ENCODE data around the gene PHTF1. TPM values are rescaled to one million over a fixed set of nuclear protein-coding genes. Genes with fewer than 3 reads are reported as not detected.

Gene PHTF1
- total RNA-seq, 3 donors from 2014 or later, result 9.1 to 10.9 (median 9.9) TPM

GRCh38 chr1:113677250-113678158, 81.8 kb downstream of the PHTF1 start:
- no peak for DNase-seq
- no peak for ATAC-seq
- H3K27me3 Mint-ChIP-seq (ENCODE audit: low read depth), result no peaks in the 10 kb centered on the region

GRCh38 chr1:113676524-113676923, 82.8 kb downstream of the PHTF1 start:
- no peaks in the 10 kb centered on the region for H3K9me3 Mint-ChIP-seq
- no peaks in the 10 kb centered on the region for H3K36me3 Mint-ChIP-seq (ENCODE audit: insufficient read depth)
- no peaks in the 10 kb centered on the region for H3K4me1 Mint-ChIP-seq (ENCODE audit: low read depth)
- ATAC-seq (no peak), DNase-seq (no peak)
- H3K27me3 Mint-ChIP-seq (ENCODE audit: low read depth), result no peaks in the 10 kb centered on the region
- H3K4me3 Mint-ChIP-seq, result no peak overlapping the region

More at GRCh38 chr1:113677250-113678158, 81.8 kb downstream of the PHTF1 start:
- Mint-ChIP-seq H3K9me3 (no peaks in the 10 kb centered on the region), H3K4me3 (no peak overlapping the region), H3K4me1 (ENCODE audit: low read depth) (no peaks in the 10 kb centered on the region), H3K36me3 (ENCODE audit: insufficient read depth) (no peaks in the 10 kb centered on the region)

- ATAC-seq, result no peak
- H3K36me3 Mint-ChIP-seq (ENCODE audit: insufficient read depth), result no peaks in the 10 kb centered on the region
- no peaks in the 10 kb centered on the region for H3K27me3 Mint-ChIP-seq (ENCODE audit: low read depth)
- no peak for DNase-seq
- H3K9me3 Mint-ChIP-seq, result no peaks in the 10 kb centered on the region
- H3K4me3 Mint-ChIP-seq, result no peak overlapping the region
- H3K4me1 Mint-ChIP-seq (ENCODE audit: low read depth), result no peaks in the 10 kb centered on the region
Measured at GRCh38 chr1:113675302-113675701, 84.0 kb downstream of the PHTF1 start.

- H3K4me1 Mint-ChIP-seq (ENCODE audit: low read depth), result no peaks in the 10 kb centered on the region
- no peak overlapping the region for H3K4me3 Mint-ChIP-seq
- H3K27me3 Mint-ChIP-seq (ENCODE audit: low read depth), result no peaks in the 10 kb centered on the region
- no peaks in the 10 kb centered on the region for H3K9me3 Mint-ChIP-seq
- DNase-seq (no peak), ATAC-seq (no peak)
- H3K36me3 Mint-ChIP-seq (ENCODE audit: insufficient read depth), result no peaks in the 10 kb centered on the region
Measured at GRCh38 chr1:113674591-113674990, 84.7 kb downstream of the PHTF1 start.

GRCh38 chr1:113672491-113672890, 86.8 kb downstream of the PHTF1 start:
- Mint-ChIP-seq H3K4me3 (no peak overlapping the region), H3K27me3 (ENCODE audit: low read depth) (no peaks in the 10 kb centered on the region), H3K4me1 (ENCODE audit: low read depth) (no peaks in the 10 kb centered on the region), H3K36me3 (ENCODE audit: insufficient read depth) (peaks cover 3% of the 10 kb centered on the region), H3K9me3 (no peaks in the 10 kb centered on the region)
- DNase-seq (no peak), ATAC-seq (no peak)

- no peak for DNase-seq
- Mint-ChIP-seq H3K9me3 (no peaks in the 10 kb centered on the region), H3K4me3 (no peak overlapping the region), H3K27me3 (ENCODE audit: low read depth) (no peaks in the 10 kb centered on the region), H3K36me3 (ENCODE audit: insufficient read depth) (peaks cover 7% of the 10 kb centered on the region), H3K4me1 (ENCODE audit: low read depth) (no peaks in the 10 kb centered on the region)
- no peak for ATAC-seq
Measured at GRCh38 chr1:113670650-113671049, 88.6 kb downstream of the PHTF1 start.

- H3K27me3 Mint-ChIP-seq (ENCODE audit: low read depth), result no peaks in the 10 kb centered on the region
Measured at GRCh38 chr1:113669988-113670387, 89.3 kb downstream of the PHTF1 start.

GRCh38 chr1:113666126-113666525, 93.2 kb downstream of the PHTF1 start:
- Mint-ChIP-seq H3K4me1 (ENCODE audit: low read depth) (no peaks in the 10 kb centered on the region), H3K9me3 (no peaks in the 10 kb centered on the region), H3K4me3 (no peak overlapping the region), H3K36me3 (ENCODE audit: insufficient read depth) (peaks cover 12% of the 10 kb centered on the region), H3K27me3 (ENCODE audit: low read depth) (no peaks in the 10 kb centered on the region)
- no peak for DNase-seq
- no peak for ATAC-seq

More at GRCh38 chr1:113669988-113670387, 89.3 kb downstream of the PHTF1 start:
- DNase-seq (no peak), ATAC-seq (no peak)
- H3K9me3 Mint-ChIP-seq, result no peaks in the 10 kb centered on the region
- H3K36me3 Mint-ChIP-seq (ENCODE audit: insufficient read depth), result peaks cover 7% of the 10 kb centered on the region
- H3K4me3 Mint-ChIP-seq, result no peak overlapping the region
- H3K4me1 Mint-ChIP-seq (ENCODE audit: low read depth), result no peaks in the 10 kb centered on the region

- ATAC-seq (no peak), DNase-seq (no peak)
- no peaks in the 10 kb centered on the region for H3K4me1 Mint-ChIP-seq (ENCODE audit: low read depth)
- H3K9me3 Mint-ChIP-seq, result no peaks in the 10 kb centered on the region
- H3K4me3 Mint-ChIP-seq, result no peak overlapping the region
- H3K27me3 Mint-ChIP-seq (ENCODE audit: low read depth), result no peaks in the 10 kb centered on the region
- peaks cover 12% of the 10 kb centered on the region for H3K36me3 Mint-ChIP-seq (ENCODE audit: insufficient read depth)
Measured at GRCh38 chr1:113665071-113665470, 94.2 kb downstream of the PHTF1 start.

GRCh38 chr1:113663165-113663951, 95.9 kb downstream of the PHTF1 start:
- Mint-ChIP-seq H3K4me1 (ENCODE audit: low read depth) (no peaks in the 10 kb centered on the region), H3K4me3 (no peak overlapping the region), H3K9me3 (no peaks in the 10 kb centered on the region), H3K27me3 (ENCODE audit: low read depth) (no peaks in the 10 kb centered on the region), H3K36me3 (ENCODE audit: insufficient read depth) (peaks cover 9% of the 10 kb centered on the region)
- DNase-seq (no peak), ATAC-seq (no peak)

GRCh38 chr1:113662101-113662500, 97.2 kb downstream of the PHTF1 start:
- peaks cover 9% of the 10 kb centered on the region for H3K36me3 Mint-ChIP-seq (ENCODE audit: insufficient read depth)
- ATAC-seq, result no peak
- no peak overlapping the region for H3K4me3 Mint-ChIP-seq
- no peaks in the 10 kb centered on the region for H3K4me1 Mint-ChIP-seq (ENCODE audit: low read depth)
- DNase-seq, result no peak
- H3K9me3 Mint-ChIP-seq, result no peaks in the 10 kb centered on the region
- no peaks in the 10 kb centered on the region for H3K27me3 Mint-ChIP-seq (ENCODE audit: low read depth)

- H3K36me3 Mint-ChIP-seq (ENCODE audit: insufficient read depth), result peaks cover 5% of the 10 kb centered on the region
- H3K4me3 Mint-ChIP-seq, result no peak overlapping the region
- H3K9me3 Mint-ChIP-seq, result no peaks in the 10 kb centered on the region
- ATAC-seq (no peak), DNase-seq (no peak)
- H3K4me1 Mint-ChIP-seq (ENCODE audit: low read depth), result no peaks in the 10 kb centered on the region
- no peaks in the 10 kb centered on the region for H3K27me3 Mint-ChIP-seq (ENCODE audit: low read depth)
Measured at GRCh38 chr1:113660088-113660487, 99.2 kb downstream of the PHTF1 start.

- Mint-ChIP-seq H3K27me3 (ENCODE audit: low read depth) (no peaks in the 10 kb centered on the region), H3K4me3 (no peak overlapping the region), H3K36me3 (ENCODE audit: insufficient read depth) (peaks cover 5% of the 10 kb centered on the region), H3K4me1 (ENCODE audit: low read depth) (no peaks in the 10 kb centered on the region), H3K9me3 (no peaks in the 10 kb centered on the region)
- no peak for ATAC-seq
- no peak for DNase-seq
Measured at GRCh38 chr1:113659556-113659955, 99.7 kb downstream of the PHTF1 start.

GRCh38 chr1:113659035-113659434, 100.3 kb downstream of the PHTF1 start:
- H3K4me1 Mint-ChIP-seq (ENCODE audit: low read depth), result no peaks in the 10 kb centered on the region
- H3K27me3 Mint-ChIP-seq (ENCODE audit: low read depth), result no peaks in the 10 kb centered on the region
- ATAC-seq, result no peak
- H3K9me3 Mint-ChIP-seq, result no peaks in the 10 kb centered on the region
- H3K4me3 Mint-ChIP-seq, result no peak overlapping the region
- no peak for DNase-seq
- H3K36me3 Mint-ChIP-seq (ENCODE audit: insufficient read depth), result peaks cover 3% of the 10 kb centered on the region

Data from activated T-cell treated with anti-CD3 and anti-CD28 coated beads, Interleukin-2, amount 50 U/mL, for 4 hours (primary cell).